Choroid plexus epithelial cell (primary cell): Measurements from ENCODE around the gene BCAR1.
A peak's percentile ranks its signal among the peaks of the same experiment; 100 is the strongest.

Experiments
- DNase-seq: peaks from one replicate; pipeline ENCODE4 v3.0.0-alpha.2; 2010; ENCODE audit warnings: low read depth
- H3K4me3 ChIP-seq: 2 replicates; pipeline ENCODE4 v1.5.1; 2011; ENCODE audit warnings: low read depth, mild to moderate bottlenecking, control low read depth, low read length, moderate library complexity
- TF ChIP-seq, protein P1 (sequence below): conservative IDR thresholded peaks from 2 replicates; pipeline ENCODE4 v1.5.1; 2011; ENCODE audit warnings: low read depth, mild to moderate bottlenecking, control low read depth, inconsistent platforms, low read length, moderate library complexity

The BCAR1 gene

DNA sequence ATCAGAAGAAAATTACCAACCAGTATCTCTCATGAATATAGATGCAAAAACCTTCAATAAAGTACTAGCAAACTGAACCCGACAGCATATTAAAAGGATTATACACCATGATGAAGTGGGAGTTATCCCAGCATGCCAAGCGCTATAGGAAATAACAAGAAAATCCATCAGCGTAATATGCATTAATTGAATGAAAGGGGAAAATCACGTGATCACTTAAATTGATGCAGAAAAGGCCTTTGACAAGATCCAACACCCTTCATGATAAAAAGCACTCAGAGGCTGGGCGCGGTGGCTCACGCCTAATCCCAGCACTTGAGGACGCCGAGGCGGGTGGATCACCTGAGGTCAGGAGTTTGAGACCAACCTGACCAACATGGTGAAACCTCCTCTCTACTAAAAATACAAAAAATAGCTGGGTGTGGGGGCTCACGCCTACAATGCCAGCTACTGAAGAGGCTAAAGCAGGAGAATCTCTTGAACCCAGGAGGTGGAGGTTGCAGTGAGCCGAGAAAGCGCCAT, 49.3 kb downstream of the BCAR1 start:
- TF ChIP-seq, protein P1, sequence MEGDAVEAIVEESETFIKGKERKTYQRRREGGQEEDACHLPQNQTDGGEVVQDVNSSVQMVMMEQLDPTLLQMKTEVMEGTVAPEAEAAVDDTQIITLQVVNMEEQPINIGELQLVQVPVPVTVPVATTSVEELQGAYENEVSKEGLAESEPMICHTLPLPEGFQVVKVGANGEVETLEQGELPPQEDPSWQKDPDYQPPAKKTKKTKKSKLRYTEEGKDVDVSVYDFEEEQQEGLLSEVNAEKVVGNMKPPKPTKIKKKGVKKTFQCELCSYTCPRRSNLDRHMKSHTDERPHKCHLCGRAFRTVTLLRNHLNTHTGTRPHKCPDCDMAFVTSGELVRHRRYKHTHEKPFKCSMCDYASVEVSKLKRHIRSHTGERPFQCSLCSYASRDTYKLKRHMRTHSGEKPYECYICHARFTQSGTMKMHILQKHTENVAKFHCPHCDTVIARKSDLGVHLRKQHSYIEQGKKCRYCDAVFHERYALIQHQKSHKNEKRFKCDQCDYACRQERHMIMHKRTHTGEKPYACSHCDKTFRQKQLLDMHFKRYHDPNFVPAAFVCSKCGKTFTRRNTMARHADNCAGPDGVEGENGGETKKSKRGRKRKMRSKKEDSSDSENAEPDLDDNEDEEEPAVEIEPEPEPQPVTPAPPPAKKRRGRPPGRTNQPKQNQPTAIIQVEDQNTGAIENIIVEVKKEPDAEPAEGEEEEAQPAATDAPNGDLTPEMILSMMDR: no peak
- DNase-seq: no peak
- no peak overlapping the region for H3K4me3 ChIP-seq

DNA sequence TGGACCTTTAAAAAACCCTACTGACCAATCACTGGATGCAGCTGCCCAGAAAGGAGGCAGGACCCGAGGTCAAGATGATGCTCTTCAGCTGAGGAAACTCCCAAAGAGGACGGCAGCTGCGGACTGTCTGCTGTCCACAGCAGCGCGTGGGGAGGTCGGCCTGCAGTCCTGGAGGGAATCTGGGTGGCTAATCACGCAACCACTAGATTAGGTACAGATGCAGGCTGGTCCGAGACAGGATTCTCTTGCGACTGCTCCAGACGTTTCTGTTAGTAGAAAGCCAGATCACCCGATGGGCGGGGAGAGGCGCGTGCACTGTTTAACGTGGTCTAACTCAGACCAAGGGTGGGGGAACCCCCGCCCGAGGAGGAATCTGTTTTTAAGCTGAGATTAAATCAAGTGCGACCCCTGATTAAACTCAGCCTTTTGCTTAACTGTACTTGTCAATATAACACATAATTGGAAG, 53.3 kb downstream of the BCAR1 start:
- peak overlapping the region; percentile 45 for H3K4me3 ChIP-seq
- peak; percentile 49 for DNase-seq
- TF ChIP-seq, protein P1: no peak

DNA sequence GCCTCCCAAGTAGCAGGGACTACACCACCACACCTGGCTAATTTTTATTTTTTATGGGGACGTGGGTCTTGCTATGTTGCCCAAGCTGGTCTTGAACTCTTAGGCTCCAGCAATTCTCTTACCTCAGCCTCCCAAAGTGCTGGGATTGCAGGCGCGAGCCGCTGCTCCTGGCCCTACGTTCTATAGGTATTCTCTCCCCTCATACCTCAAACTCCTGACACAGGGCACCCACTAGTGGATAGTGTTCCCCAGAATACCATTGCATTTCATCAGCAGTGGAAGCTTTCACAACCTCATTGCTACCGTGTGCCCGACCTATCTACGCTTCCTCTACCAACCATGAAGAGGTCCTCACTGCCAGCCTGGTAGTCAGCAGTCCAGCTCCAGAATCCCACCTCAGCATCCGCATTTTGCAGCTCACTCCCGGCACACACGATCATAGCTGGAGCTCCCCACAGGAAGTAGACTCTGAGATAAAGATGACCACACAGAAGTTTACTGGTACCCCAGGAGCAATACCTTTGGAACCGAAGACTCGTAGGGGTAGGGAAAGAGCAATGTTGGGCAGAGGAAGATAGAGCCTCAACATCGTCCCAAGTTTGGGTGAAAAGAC, 53.8 kb downstream of the BCAR1 start:
- H3K4me3 ChIP-seq: peak overlapping the region; percentile 45
- TF ChIP-seq, protein P1: no peak
- peak; percentile 30 for DNase-seq

DNA sequence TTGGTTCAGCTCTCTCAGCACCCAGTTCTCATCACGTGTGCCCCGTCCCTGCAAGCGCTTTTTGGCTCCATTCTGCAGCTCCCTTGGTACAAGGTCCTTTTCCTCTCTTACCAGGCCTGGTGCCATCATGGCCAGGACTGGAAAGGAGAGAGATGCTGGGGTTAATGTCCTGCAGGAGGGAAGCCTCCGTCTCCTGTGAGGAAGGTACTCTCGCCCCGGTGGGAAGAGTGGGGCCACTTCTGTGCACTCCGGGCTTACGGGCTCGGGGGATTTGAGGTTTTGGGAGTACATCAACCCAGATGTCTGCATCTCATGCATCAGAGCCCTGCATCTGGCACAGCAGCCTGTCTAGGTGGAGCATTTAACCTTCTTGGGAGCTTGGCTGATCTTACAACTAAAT, 54.6 kb downstream of the BCAR1 start:
- TF ChIP-seq, protein P1: no peak
- no peak overlapping the region for H3K4me3 ChIP-seq
- no peak for DNase-seq

DNA sequence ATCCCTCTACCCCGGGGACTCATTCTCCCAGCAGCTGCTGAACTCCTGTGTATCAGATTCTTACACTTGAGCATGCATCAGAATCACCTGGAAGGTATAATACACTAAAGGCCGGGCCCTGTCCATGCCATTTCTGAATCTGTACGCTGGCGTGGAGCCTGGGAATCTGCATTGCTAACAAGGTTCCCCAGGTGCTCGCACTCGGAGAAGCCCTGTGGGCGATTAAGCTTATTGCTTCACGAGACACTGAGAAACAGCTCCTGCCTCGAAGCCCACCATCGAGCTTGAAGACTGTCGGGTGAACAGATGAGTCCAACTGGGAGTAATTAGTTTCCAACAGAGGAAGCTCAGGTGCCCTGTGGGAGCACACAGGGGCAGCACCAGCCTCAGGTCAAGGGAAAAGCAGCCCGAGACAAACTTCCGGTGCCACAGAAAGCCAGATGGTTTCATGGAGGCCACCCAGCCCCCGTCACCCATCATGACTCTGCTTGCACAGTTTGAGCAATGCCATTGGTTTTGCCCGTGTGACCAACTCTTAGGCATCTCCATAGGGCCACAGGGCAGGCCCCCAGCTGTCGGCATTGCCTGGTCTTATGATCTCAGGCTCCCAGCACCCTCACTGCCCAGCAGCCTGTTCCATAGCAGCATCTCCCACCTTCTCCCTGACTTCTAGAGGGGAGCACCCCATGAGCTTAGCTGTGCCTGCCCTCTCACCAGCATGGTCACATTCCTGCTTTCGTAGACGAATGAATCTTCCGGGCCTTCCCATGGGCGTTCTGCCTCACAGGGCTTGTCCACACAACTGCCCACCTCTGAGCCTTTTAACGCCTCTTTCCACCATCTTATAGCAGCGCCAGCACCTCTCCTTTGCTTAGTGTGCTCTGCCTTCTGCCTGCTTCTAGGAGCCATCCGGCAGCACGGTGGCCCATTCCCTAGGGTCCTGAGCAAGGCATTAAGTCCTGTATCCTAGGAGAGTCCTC, 55.3 kb downstream of the BCAR1 start:
- no peak overlapping the region for H3K4me3 ChIP-seq
- DNase-seq: no peak
- TF ChIP-seq, protein P1: no peak

DNA sequence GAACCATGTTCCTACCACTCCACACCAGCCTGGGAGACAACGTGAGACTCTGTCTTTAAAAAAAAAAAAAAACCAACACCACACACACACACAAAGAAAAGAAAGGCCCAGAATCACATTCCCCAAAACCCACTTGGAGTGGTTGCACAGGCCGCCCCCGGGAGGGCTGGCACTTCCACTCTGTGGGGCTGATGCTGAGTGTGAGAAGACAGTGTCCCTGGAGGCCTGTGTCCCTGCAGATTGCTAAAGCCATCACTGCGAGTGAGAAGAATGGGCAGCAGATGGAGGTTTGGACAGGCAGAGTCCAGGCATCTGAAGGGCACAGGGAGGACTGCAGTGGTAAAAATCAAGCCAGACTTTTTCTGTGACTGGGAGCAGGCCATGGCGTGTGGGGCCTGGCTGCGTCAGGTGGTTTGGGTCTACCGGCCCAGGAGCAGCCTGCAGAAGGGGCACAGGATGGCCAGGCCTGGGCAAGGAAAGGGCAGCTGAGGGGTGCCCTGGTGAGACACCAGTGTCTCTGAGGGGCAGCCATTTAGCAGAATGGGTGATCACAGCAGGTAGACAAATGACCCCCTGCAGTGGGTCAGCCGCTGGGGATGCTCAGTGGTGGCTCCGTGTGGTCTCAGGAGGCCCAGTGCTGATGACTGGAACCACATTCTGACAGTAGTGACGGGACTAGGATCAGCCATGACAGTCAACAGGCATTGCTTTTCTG, 57.5 kb downstream of the BCAR1 start:
- DNase-seq: no peak
- TF ChIP-seq, protein P1: no peak
- H3K4me3 ChIP-seq: no peak overlapping the region
